GM18505 (cell line): ENCODE data around the gene HYAL1.

ENCODE experiments used
- ATAC-seq: cut with Tn5 transposase; IDR thresholded peaks from one replicate; pipeline ENCODE4 v1.9.1; 2021; ENCODE audit not compliant: unreplicated experiment
- POLR2A ChIP-seq: IDR thresholded peaks from 4 replicates; pipeline ENCODE4 v1.6.1; 2011; ENCODE audit warnings: borderline replicate concordance; ENCODE audit not compliant: insufficient read depth, insufficient read length; ENCODE audit errors: extremely low read depth

HYAL1 gene

DNA sequence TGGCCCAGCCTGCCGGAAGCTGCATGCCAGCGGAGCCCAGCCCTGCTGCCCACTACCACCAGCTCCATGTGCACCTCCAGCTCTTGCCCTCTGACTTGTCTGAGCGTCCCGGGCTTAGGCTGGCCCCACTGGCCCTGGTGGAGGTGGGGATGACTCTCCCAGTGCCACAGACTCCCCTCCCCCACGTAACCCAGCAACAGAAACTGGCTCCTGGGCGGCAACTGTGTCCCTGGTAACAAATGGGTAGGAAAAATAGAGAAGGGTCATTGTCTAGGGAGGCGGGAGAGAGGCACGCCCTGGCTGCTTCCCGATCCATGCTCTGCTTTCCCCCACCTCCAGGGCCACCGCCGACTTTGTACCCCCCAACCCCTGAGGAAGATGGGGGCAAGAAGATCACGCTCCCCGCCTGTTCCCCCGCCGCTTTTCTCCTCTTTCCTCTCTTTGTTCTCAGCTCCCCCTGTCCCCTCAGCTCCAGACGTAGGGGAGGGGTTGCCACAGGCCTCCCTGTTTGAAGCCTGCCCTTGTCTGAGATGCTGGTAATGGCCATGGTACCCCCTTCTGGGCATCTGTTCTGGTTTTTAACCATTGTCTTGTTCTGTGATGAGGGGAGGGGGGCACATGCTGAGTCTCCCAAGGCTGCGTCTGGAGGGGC lies 45.2 kb downstream of the HYAL1 start:
- no peak for ATAC-seq
- no peak for TF ChIP-seq POLR2A

DNA sequence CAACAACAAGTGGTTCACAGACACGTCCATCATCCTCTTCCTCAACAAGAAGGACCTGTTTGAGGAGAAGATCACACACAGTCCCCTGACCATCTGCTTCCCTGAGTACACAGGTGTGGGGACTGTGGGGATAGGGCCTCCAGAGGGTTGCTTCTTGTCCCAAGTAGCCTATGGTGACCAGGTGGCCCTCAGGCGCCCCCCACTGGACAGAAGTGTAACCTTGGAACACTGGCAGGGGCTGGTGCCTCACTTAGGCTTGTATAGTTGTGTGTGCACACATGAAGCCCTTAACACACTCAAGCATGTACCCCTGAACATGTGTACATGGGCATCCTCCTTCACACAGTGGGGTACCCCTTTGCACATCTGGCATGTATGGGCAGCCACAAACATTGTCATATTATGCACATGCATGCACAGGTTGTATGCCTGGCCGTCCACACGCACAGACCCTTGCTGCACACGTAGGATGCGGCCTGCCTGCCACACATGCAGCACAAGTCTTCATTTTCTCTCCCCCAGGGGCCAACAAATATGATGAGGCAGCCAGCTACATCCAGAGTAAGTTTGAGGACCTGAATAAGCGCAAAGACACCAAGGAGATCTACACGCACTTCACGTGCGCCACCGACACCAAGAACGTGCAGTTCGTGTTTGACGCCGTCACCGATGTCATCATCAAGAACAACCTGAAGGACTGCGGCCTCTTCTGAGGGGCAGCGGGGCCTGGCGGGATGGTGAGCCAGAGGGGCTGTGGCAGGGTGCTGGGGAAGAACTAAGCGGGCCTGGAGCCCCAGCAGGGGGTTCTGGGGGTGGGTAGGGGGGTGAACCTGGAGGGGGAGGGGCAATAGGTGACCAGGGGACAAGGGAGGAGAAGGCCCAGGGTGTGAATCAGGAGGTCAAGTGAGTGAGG lies 46.1 kb downstream of the HYAL1 start:
- TF ChIP-seq POLR2A, result no peak
- ATAC-seq, result no peak

DNA sequence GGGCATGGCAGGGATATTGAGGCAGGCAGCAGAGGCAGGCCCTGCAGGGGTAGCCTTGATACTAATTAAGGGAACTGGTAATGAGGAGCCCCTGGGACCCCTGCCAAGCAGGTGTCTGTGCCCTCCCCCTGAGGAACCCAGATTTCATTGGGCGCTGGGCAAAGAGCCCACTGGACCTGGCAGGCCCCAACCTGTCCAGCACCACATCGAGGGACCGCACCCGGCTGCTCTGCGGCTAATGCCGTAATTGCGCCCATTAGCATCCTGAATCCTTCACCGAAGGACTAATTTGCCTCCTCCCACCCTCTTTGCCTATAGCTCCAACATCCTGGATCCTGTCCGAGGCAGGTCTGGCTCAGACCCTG lies 48.1 kb downstream of the HYAL1 start:
- no peak for ATAC-seq
- TF ChIP-seq POLR2A, result no peak

DNA sequence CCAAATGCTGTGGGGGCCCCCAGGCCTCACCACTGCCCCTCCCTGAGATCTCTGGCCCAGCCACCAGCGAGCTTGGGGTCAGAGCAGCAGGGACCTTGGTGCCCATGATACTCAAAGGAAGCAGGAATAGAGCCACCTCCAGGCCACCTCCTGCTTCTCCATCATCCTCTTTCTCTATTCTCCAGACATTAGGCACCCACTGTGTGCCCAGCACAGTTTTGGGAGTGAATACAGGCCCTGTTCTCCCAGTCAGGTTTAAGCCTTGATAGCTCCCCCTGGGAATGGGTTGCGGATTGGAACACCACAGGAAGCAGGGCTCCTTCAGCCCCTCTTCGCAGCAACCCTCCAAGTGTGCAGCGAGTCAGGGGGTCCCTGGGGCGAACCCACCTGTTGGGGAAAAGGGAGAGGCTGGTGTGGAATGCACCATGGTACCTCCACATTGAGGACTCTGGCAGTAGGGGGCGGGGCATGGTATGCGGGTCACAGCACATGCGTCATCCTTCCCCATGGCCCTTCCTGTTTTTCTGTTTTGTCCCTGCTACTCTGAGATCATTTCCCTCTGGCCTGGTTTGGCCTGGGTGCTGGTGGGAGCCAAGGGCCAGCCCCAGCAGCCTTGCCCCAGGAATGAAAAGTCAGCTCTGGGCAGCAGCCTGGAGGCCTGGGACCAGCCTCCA lies 48.7 kb downstream of the HYAL1 start:
- ATAC-seq, result no peak

DNA sequence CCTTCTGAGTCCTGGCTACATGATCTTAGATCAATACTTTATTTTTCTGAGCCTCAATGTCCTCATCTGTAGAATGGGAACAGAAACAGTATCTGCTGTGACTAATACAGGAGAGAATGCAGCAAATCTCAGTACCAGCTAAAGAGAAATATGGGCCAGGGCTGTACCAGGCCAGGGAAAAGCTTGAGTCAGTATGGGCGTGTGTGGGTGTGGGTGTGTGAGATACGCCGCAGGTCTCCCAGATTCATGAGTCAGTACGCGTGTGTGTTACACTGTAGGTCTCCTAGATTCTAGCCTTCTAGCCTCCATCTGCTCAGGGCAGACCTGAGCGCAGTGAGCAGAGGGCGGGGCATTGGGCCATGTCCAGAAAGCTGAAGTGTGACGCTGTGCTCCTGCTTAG lies 52.2 kb downstream of the HYAL1 start:
- ATAC-seq, result no peak
- no peak for TF ChIP-seq POLR2A

More for the DNA sequence above, 48.7 kb downstream of the HYAL1 start:
- no peak for TF ChIP-seq POLR2A

DNA sequence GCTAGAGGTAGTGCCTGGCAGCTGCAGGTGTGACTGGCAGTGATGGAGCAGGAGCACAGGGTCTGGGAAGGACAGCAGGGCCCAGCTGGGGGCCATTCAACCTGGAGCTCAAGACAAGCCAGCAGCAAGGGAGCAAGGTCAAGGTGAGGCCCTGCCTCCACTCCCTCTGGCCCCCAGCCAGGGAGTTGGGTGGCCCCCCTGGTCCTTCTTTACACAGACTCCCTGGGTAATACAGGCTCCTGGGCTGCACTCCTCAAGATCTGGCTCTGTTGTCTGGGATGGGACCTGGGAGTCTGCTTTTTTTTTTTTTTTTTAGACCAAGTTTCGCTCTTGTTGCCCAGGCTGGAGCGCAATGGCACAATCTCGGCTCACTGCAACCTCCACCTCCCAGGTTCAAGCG lies 52.9 kb downstream of the HYAL1 start:
- no peak for TF ChIP-seq POLR2A
- no peak for ATAC-seq
